ENCODE results near the gene PLAGL2.

PLAGL2 gene

DNA sequence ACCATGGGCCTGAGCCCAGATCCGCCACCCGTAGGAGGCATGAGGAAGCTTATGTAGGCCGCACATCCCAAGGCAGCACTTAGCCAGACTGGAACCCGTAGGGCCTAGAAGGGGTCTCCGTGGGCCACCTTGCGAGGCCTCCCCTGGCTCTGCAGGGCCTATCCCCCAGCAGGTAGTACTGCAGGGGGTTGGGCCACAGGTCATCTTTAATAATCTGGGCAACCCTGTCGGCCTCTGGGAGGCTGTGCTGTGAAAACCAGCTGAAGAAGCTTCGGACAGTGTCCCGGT is 18.5 kb downstream of the PLAGL2 start:
- H3K4me2 ChIP-seq (ENCODE audit: low read depth, low read length, poor library complexity, severe bottlenecking) = peak overlapping the region; percentile 72
- TF ChIP-seq, protein P1, sequence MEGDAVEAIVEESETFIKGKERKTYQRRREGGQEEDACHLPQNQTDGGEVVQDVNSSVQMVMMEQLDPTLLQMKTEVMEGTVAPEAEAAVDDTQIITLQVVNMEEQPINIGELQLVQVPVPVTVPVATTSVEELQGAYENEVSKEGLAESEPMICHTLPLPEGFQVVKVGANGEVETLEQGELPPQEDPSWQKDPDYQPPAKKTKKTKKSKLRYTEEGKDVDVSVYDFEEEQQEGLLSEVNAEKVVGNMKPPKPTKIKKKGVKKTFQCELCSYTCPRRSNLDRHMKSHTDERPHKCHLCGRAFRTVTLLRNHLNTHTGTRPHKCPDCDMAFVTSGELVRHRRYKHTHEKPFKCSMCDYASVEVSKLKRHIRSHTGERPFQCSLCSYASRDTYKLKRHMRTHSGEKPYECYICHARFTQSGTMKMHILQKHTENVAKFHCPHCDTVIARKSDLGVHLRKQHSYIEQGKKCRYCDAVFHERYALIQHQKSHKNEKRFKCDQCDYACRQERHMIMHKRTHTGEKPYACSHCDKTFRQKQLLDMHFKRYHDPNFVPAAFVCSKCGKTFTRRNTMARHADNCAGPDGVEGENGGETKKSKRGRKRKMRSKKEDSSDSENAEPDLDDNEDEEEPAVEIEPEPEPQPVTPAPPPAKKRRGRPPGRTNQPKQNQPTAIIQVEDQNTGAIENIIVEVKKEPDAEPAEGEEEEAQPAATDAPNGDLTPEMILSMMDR (conservative IDR thresholded peaks at IDR 0.05; ENCODE audit: low read length) = no peak
- TF ChIP-seq EZH2phosphoT487 (IDR thresholded peaks at IDR 0.05; ENCODE audit: borderline replicate concordance) = no peak
- H3K4me1 ChIP-seq (ENCODE audit: insufficient read depth, low read length, poor library complexity, severe bottlenecking) = peaks cover 9% of the 10 kb centered on the region
- H3F3A ChIP-seq (ENCODE audit: low read depth) = no peaks in the 10 kb centered on the region
- peaks cover 18% of the 10 kb centered on the region; the same call in 1 of the 2 replicates for H3K79me2 ChIP-seq (ENCODE audit: insufficient read depth, low read length)
- no peaks in the 10 kb centered on the region for H3K9me2 ChIP-seq (replicated peaks; ENCODE audit: low read depth, low read length)
- H3K36me3 ChIP-seq (ENCODE audit: insufficient read depth, low read length) = no peaks in the 10 kb centered on the region
- H3K9me3 ChIP-seq (ENCODE audit: insufficient read depth, low read depth, low read length) = no peaks in the 10 kb centered on the region
- peak overlapping the region; percentile 81 for H3K4me3 ChIP-seq (ENCODE audit: low read length, poor library complexity, severe bottlenecking)
- H4K20me1 ChIP-seq (ENCODE audit: insufficient read depth, low read length, poor library complexity, severe bottlenecking) = no peaks in the 10 kb centered on the region
- H2AFZ ChIP-seq (ENCODE audit: low read length) = no peak overlapping the region
- H3K27me3 ChIP-seq (ENCODE audit: insufficient read depth, low read length, poor library complexity, severe bottlenecking) = no peaks in the 10 kb centered on the region
- peak overlapping the region; percentile 73 for H3K9ac ChIP-seq (ENCODE audit: low read depth, low read length, poor library complexity, severe bottlenecking)

DNA sequence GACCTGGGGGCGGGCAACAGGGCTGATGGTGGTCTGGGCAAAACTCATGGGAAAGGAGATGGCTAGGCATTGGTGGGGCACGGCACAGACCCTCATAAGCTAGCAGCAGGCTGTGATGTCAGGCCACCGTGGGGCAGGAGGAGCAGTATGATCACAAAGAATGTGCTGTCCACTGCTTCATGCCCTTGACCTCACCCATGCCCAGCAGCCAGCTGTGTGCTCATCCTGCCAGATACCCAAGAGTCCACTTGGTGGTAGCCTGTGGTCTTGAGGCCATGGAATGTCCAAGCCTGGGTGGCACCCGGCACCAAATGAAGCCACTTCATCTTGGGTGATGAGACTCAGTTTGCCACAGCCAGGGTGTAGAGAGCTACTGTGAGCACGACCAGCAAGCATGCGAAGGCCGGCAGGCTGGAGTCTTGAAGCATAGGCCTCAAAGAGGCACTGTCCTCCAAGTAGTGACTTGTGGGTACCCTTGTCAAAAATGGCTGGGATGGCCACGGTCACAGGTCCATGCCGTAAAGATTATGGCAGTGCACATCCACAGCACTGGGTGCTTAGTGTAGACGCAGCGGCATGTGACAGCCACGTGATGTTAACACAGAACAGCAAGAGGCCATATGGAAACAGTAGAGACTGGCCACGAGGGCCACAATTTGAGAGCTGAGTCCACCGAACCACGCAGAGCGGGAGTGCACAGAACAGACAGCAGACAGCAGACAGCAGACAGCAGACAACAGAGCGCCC is 19.0 kb downstream of the PLAGL2 start:
- Histone ChIP-seq H2AFZ (ENCODE audit: low read length) (no peak overlapping the region), H3K4me2 (ENCODE audit: low read depth, low read length, poor library complexity, severe bottlenecking) (peak overlapping the region; percentile 72)

DNA sequence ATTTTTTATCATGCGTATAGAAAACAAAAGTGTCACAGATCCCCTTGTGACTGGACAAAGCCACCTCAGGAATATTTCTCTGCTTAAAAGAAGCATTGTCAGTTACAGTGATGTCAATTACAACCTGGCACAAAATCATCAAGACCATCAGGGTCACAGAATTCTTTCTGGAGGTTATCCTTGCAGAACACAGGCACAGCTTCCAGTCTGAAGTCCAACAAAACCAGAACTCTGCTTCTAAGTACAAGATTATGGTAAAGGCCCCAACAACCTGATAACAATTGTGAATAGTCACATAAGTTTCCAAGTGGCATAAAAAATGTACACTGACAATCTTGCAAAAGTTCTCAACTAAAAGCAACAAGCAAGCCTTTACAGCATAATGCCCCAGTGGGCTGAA is 21.0 kb downstream of the PLAGL2 start:
- Histone ChIP-seq H2AFZ (ENCODE audit: low read length) (no peak overlapping the region), H3K27me3 (ENCODE audit: insufficient read depth, low read length, poor library complexity, severe bottlenecking) (no peaks in the 10 kb centered on the region), H3K9ac (ENCODE audit: low read depth, low read length, poor library complexity, severe bottlenecking) (no peak overlapping the region), H3K4me3 (ENCODE audit: low read length, poor library complexity, severe bottlenecking) (no peak overlapping the region), H3K4me2 (ENCODE audit: low read depth, low read length, poor library complexity, severe bottlenecking) (no peak overlapping the region), H3K9me2 (replicated peaks; ENCODE audit: low read depth, low read length) (no peaks in the 10 kb centered on the region), H3K36me3 (ENCODE audit: insufficient read depth, low read length) (no peaks in the 10 kb centered on the region), H3F3A (ENCODE audit: low read depth) (no peaks in the 10 kb centered on the region), H4K20me1 (ENCODE audit: insufficient read depth, low read length, poor library complexity, severe bottlenecking) (no peaks in the 10 kb centered on the region), H3K9me3 (ENCODE audit: insufficient read depth, low read depth, low read length) (no peaks in the 10 kb centered on the region), H3K4me1 (ENCODE audit: insufficient read depth, low read length, poor library complexity, severe bottlenecking) (peaks cover 9% of the 10 kb centered on the region), H3K79me2 (ENCODE audit: insufficient read depth, low read length) (peaks cover 18% of the 10 kb centered on the region; the same call in 1 of the 2 replicates)
- TF ChIP-seq EZH2phosphoT487 (IDR thresholded peaks at IDR 0.05; ENCODE audit: borderline replicate concordance) = no peak
- TF ChIP-seq, protein P1 (conservative IDR thresholded peaks at IDR 0.05; ENCODE audit: low read length) = no peak

More for the DNA sequence above, 19.0 kb downstream of the PLAGL2 start:
- Histone ChIP-seq H3K4me1 (ENCODE audit: insufficient read depth, low read length, poor library complexity, severe bottlenecking) (peaks cover 9% of the 10 kb centered on the region), H3K9me3 (ENCODE audit: insufficient read depth, low read depth, low read length) (no peaks in the 10 kb centered on the region), H3K9me2 (replicated peaks; ENCODE audit: low read depth, low read length) (no peaks in the 10 kb centered on the region), H4K20me1 (ENCODE audit: insufficient read depth, low read length, poor library complexity, severe bottlenecking) (no peaks in the 10 kb centered on the region), H3K27me3 (ENCODE audit: insufficient read depth, low read length, poor library complexity, severe bottlenecking) (no peaks in the 10 kb centered on the region), H3K79me2 (ENCODE audit: insufficient read depth, low read length) (peaks cover 18% of the 10 kb centered on the region; the same call in 1 of the 2 replicates), H3K36me3 (ENCODE audit: insufficient read depth, low read length) (no peaks in the 10 kb centered on the region), H3K4me3 (ENCODE audit: low read length, poor library complexity, severe bottlenecking) (peak overlapping the region; percentile 81), H3F3A (ENCODE audit: low read depth) (no peaks in the 10 kb centered on the region), H3K9ac (ENCODE audit: low read depth, low read length, poor library complexity, severe bottlenecking) (peak overlapping the region; percentile 73)
- TF ChIP-seq, protein P1 (conservative IDR thresholded peaks at IDR 0.05; ENCODE audit: low read length) = no peak
- TF ChIP-seq EZH2phosphoT487 (IDR thresholded peaks at IDR 0.05; ENCODE audit: borderline replicate concordance) = no peak
